ENCODE measurements around the gene LRMDA.

The LRMDA gene

DNA sequence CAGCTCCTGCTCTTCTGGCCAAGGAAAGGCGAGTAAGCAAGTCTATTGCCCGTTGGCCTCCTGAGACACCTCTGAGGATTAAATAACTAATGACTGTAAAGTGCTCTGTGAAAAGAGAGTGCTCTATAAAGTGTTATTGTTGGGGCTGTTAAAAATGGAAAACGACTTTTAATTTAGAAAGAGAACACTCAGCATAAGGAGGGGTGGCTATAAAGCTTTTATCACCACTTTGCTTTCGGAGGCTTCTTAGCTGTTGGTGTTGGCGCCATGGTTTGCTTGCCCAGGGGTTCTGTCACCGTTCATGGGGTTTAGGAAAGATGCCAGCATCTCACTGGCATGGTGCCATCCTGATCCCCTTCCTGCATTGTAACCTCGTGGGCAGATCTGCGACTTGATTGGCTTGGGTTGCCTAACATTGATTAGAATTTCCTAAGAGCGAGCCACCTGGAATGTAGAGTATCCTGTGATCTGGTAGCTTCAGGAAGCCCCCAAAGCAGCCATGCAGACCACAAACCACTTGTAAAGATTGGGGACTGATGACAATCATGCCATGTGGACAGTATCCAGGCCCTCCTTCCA, 509.9 kb downstream of the LRMDA start:
- no peak overlapping the region for H3K4me3 ChIP-seq (ENCODE audit: low read depth in 1 of 2, low read length in 2 of 2)
- H4K20me1 ChIP-seq (ENCODE audit: insufficient read depth, low read length) = no peaks in the 10 kb centered on the region
- TF ChIP-seq CTCF (IDR thresholded peaks at IDR 0.05; ENCODE audit: borderline replicate concordance, extremely low read depth, low read length, poor library complexity, severe bottlenecking) (no peak), EZH2 (IDR thresholded peaks at IDR 0.05; ENCODE audit: borderline replicate concordance, low read depth, low read length, severe bottlenecking) (no peak)
- no peaks in the 10 kb centered on the region for H3K79me2 ChIP-seq (ENCODE audit: insufficient read depth, low read length)
- H2AFZ ChIP-seq (ENCODE audit: low read depth, low read length) = no peak overlapping the region
- ATAC-seq (ENCODE audit: insufficient read depth, low read depth) (no peak), DNase-seq (peak; percentile 15)
- no peaks in the 10 kb centered on the region for H3K36me3 ChIP-seq (ENCODE audit: insufficient read depth, low read length)
- H3K9ac ChIP-seq (ENCODE audit: low read depth, low read length) = no peak overlapping the region
- H3K27me3 ChIP-seq (ENCODE audit: insufficient read depth, low read length, poor library complexity) = no peaks in the 10 kb centered on the region
- no peak overlapping the region for H3K27ac ChIP-seq (ENCODE audit: low read length)
- no peaks in the 10 kb centered on the region for H3K4me1 ChIP-seq (ENCODE audit: insufficient read depth, low read length)
- no peak overlapping the region for H3K4me2 ChIP-seq (ENCODE audit: insufficient read depth, low read length)
- peaks cover 2% of the 10 kb centered on the region for H3K9me3 ChIP-seq (ENCODE audit: insufficient read depth, low read length, severe bottlenecking)

GRCh38 chr10:75944061-75944460, 512.6 kb downstream of the LRMDA start:
- ATAC-seq (ENCODE audit: insufficient read depth, low read depth) = no peak
- peaks cover 2% of the 10 kb centered on the region for H3K9me3 ChIP-seq (ENCODE audit: insufficient read depth, low read length, severe bottlenecking)

DNA sequence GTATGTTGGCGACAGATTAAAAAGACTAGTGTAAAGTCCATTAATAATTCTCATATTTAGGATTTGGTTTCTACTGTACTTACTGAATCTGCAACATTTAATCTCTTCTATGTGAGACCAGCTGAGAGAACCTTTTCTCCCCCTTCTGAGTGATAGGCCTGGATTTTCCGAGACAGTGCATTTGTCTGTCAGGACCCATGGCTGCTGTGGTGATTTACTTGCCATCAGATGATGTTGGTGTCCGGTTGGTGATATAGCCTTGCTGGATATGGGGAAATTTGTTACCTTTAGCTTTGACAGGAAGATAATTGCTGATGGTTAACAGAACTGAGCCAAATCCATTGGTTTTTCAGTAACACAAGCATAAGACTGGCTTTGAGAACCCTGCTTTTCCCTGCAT, 517.2 kb downstream of the LRMDA start:
- Histone ChIP-seq H4K20me1 (ENCODE audit: insufficient read depth, low read length) (no peaks in the 10 kb centered on the region), H2AFZ (ENCODE audit: low read depth, low read length) (no peak overlapping the region), H3K27ac (ENCODE audit: low read length) (no peak overlapping the region), H3K79me2 (ENCODE audit: insufficient read depth, low read length) (no peaks in the 10 kb centered on the region), H3K9ac (ENCODE audit: low read depth, low read length) (no peak overlapping the region), H3K27me3 (ENCODE audit: insufficient read depth, low read length, poor library complexity) (no peaks in the 10 kb centered on the region), H3K4me1 (ENCODE audit: insufficient read depth, low read length) (no peaks in the 10 kb centered on the region), H3K4me3 (ENCODE audit: low read depth in 1 of 2, low read length in 2 of 2) (no peak overlapping the region), H3K9me3 (ENCODE audit: insufficient read depth, low read length, severe bottlenecking) (peaks cover 2% of the 10 kb centered on the region), H3K36me3 (ENCODE audit: insufficient read depth, low read length) (no peaks in the 10 kb centered on the region), H3K4me2 (ENCODE audit: insufficient read depth, low read length) (no peak overlapping the region)
- no peak for TF ChIP-seq EZH2 (IDR thresholded peaks at IDR 0.05; ENCODE audit: borderline replicate concordance, low read depth, low read length, severe bottlenecking)
- TF ChIP-seq CTCF (IDR thresholded peaks at IDR 0.05; ENCODE audit: borderline replicate concordance, extremely low read depth, low read length, poor library complexity, severe bottlenecking) = no peak
- DNase-seq = no peak
- no peak for ATAC-seq (ENCODE audit: insufficient read depth, low read depth)

More at GRCh38 chr10:75944061-75944460, 512.6 kb downstream of the LRMDA start:
- Histone ChIP-seq H3K27ac (ENCODE audit: low read length) (no peak overlapping the region), H3K4me1 (ENCODE audit: insufficient read depth, low read length) (no peaks in the 10 kb centered on the region), H3K9ac (ENCODE audit: low read depth, low read length) (no peak overlapping the region), H3K79me2 (ENCODE audit: insufficient read depth, low read length) (no peaks in the 10 kb centered on the region), H3K4me2 (ENCODE audit: insufficient read depth, low read length) (no peak overlapping the region), H3K36me3 (ENCODE audit: insufficient read depth, low read length) (no peaks in the 10 kb centered on the region), H3K4me3 (ENCODE audit: low read depth in 1 of 2, low read length in 2 of 2) (no peak overlapping the region), H3K27me3 (ENCODE audit: insufficient read depth, low read length, poor library complexity) (no peaks in the 10 kb centered on the region), H2AFZ (ENCODE audit: low read depth, low read length) (no peak overlapping the region), H4K20me1 (ENCODE audit: insufficient read depth, low read length) (no peaks in the 10 kb centered on the region)
- no peak for DNase-seq
- TF ChIP-seq CTCF (IDR thresholded peaks at IDR 0.05; ENCODE audit: borderline replicate concordance, extremely low read depth, low read length, poor library complexity, severe bottlenecking) (no peak), EZH2 (IDR thresholded peaks at IDR 0.05; ENCODE audit: borderline replicate concordance, low read depth, low read length, severe bottlenecking) (no peak)

All from DND-41 (cell line).